ENCODE data around the gene ATP13A5.

Gene ATP13A5

GRCh38 chr3:193347521-193348501, 30.7 kb downstream of the ATP13A5 start:
- no peak for DNase-seq (ENCODE audit: low spot score)

GRCh38 chr3:193346259-193346658, 32.3 kb downstream of the ATP13A5 start:
- DNase-seq (ENCODE audit: low spot score): no peak

- no peak for DNase-seq (ENCODE audit: low spot score)
Measured at GRCh38 chr3:193345431-193345830, 33.1 kb downstream of the ATP13A5 start.

- DNase-seq (ENCODE audit: low spot score): no peak
Measured at GRCh38 chr3:193344486-193344885, 34.1 kb downstream of the ATP13A5 start.

- DNase-seq (ENCODE audit: low spot score): no peak
Measured at GRCh38 chr3:193343726-193344222, 34.8 kb downstream of the ATP13A5 start.

- DNase-seq (ENCODE audit: low spot score): no peak
Measured at GRCh38 chr3:193342551-193342950, 36.0 kb downstream of the ATP13A5 start.

- no peak for DNase-seq (ENCODE audit: low spot score)
Measured at GRCh38 chr3:193335031-193335430, 43.5 kb downstream of the ATP13A5 start.

GRCh38 chr3:193333229-193333628, 45.3 kb downstream of the ATP13A5 start:
- no peak for DNase-seq (ENCODE audit: low spot score)

GRCh38 chr3:193330555-193331204, 47.9 kb downstream of the ATP13A5 start:
- DNase-seq (ENCODE audit: low spot score): no peak

- DNase-seq (ENCODE audit: low spot score): no peak
Measured at GRCh38 chr3:193317682-193318300, 60.8 kb downstream of the ATP13A5 start.

- DNase-seq (ENCODE audit: low spot score): no peak
Measured at GRCh38 chr3:193314161-193314560, 64.4 kb downstream of the ATP13A5 start.

- DNase-seq (ENCODE audit: low spot score): no peak
Measured at GRCh38 chr3:193313061-193313958, 65.2 kb downstream of the ATP13A5 start.

- no peak for DNase-seq (ENCODE audit: low spot score)
Measured at GRCh38 chr3:193310914-193311723, 67.4 kb downstream of the ATP13A5 start.

- DNase-seq (ENCODE audit: low spot score): no peak
Measured at GRCh38 chr3:193305356-193305755, 73.2 kb downstream of the ATP13A5 start.

- no peak for DNase-seq (ENCODE audit: low spot score)
Measured at GRCh38 chr3:193301433-193301832, 77.1 kb downstream of the ATP13A5 start.

- DNase-seq (ENCODE audit: low spot score): no peak
Measured at GRCh38 chr3:193297421-193297820, 81.1 kb downstream of the ATP13A5 start.

- DNase-seq (ENCODE audit: low spot score): no peak
Measured at GRCh38 chr3:193295985-193296384, 82.6 kb downstream of the ATP13A5 start.

GRCh38 chr3:193292386-193292785, 86.2 kb downstream of the ATP13A5 start:
- no peak for DNase-seq (ENCODE audit: low spot score)

GRCh38 chr3:193271101-193271840, 107.3 kb downstream of the ATP13A5 start:
- no peak for DNase-seq (ENCODE audit: low spot score)

- DNase-seq (ENCODE audit: low spot score): no peak
Measured at GRCh38 chr3:193270451-193270850, 108.1 kb downstream of the ATP13A5 start.
